ENCODE measurements around the gene C1orf53. TPM values are rescaled to one million over a fixed set of nuclear protein-coding genes. Genes with fewer than 3 reads are reported as not detected.
"Not testable (repeated sequence)": the region's sequence is repeated elsewhere in the genome, so short reads cannot be mapped to it uniquely, and the experiment has no call there.

Gene C1orf53
- total and polyA plus RNA-seq, 2 donors from 2014 or later: 8.4 to 8.9 TPM

DNA sequence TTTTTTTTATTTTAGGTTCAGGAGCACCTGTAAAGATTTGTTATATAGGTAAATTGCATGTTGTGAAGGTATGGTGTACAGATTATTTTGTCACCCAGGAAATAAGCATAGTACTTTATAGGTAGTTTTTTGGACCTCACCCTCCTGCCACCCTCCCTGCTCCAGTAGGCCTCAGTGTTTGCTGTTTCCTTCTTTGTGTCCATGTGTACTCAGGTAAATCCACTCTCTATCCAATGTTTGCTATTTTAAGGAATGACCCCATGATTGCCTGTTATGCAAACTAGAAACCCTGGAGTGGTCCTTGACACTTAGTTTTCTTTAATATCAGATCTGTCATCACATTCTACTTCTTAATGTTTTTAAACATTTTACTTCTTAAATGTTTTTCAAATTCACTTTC, 48.7 kb downstream of the C1orf53 start:
- Histone ChIP-seq H3K4me3 (ENCODE audit: low read length in 3 of 3) (no peak overlapping the region), H3K36me3 (ENCODE audit: control insufficient read depth in 2 of 3, insufficient read depth in 3 of 3, low read length in 3 of 3) (no peaks in the 10 kb centered on the region), H3K27me3 (ENCODE audit: control insufficient read depth, insufficient read depth, low read length) (no peaks in the 10 kb centered on the region), H3K27ac (ENCODE audit: low read depth in 2 of 2, low read length in 2 of 2) (no peak overlapping the region), H3K9ac (ENCODE audit: low read length in 3 of 3) (no peak overlapping the region), H3K4me1 (ENCODE audit: control insufficient read depth in 2 of 3, insufficient read depth in 2 of 3, low read depth in 1 of 3, low read length in 3 of 3) (peaks cover 0 to 5% (median 0%) of the 10 kb centered on the region in 3 donors), H3K9me3 (ENCODE audit: control insufficient read depth in 2 of 3, insufficient read depth in 1 of 3, low read length in 3 of 3) (no peaks in the 10 kb centered on the region)
- intact Hi-C loops (cut with DNase I): no loop called here
- no peak for TF ChIP-seq CTCF (IDR thresholded peaks at IDR 0.05; ENCODE audit: borderline replicate concordance, extremely low read depth, insufficient read depth)
- no peak for DNase-seq
- FAIRE-seq: no peak

GRCh38 chr1:197951617-197952175, 49.3 kb downstream of the C1orf53 start:
- no peaks in the 10 kb centered on the region for H3K36me3 ChIP-seq (ENCODE audit: control insufficient read depth in 2 of 3, insufficient read depth in 3 of 3, low read length in 3 of 3)
- DNase-seq: no peak

DNA sequence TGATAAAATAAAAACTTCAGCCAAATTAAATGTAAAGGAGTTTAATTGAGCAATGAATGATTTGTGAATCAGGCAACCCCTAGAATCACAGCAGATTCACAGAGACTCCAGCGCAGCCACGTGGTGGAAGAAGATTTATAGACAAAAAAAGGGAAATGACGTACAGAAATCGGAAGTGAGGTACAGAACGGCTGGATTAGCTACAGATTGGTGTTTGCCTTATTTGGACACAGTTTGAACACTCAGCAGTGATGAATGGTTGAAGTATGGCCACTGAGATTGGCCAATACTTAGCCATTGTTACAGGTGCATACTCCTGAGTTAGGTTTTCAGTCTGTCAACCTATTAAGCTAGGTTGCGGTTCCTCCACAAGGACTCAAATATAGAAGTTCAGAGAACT, 51.0 kb downstream of the C1orf53 start:
- H3K4me1 ChIP-seq (ENCODE audit: control insufficient read depth in 2 of 3, insufficient read depth in 2 of 3, low read depth in 1 of 3, low read length in 3 of 3); H3K9me3 ChIP-seq (ENCODE audit: control insufficient read depth in 2 of 3, insufficient read depth in 1 of 3, low read length in 3 of 3); H3K9ac ChIP-seq (ENCODE audit: low read length in 3 of 3); H3K27me3 ChIP-seq (ENCODE audit: control insufficient read depth, insufficient read depth, low read length); DNase-seq; intact Hi-C loops (cut with DNase I); H3K27ac ChIP-seq (ENCODE audit: low read depth in 2 of 2, low read length in 2 of 2); FAIRE-seq; H3K4me3 ChIP-seq (ENCODE audit: low read length in 3 of 3); H3K36me3 ChIP-seq (ENCODE audit: control insufficient read depth in 2 of 3, insufficient read depth in 3 of 3, low read length in 3 of 3): not testable (repeated sequence)

More at GRCh38 chr1:197951617-197952175, 49.3 kb downstream of the C1orf53 start:
- Histone ChIP-seq H3K9me3 (ENCODE audit: control insufficient read depth in 2 of 3, insufficient read depth in 1 of 3, low read length in 3 of 3) (no peaks in the 10 kb centered on the region), H3K4me3 (ENCODE audit: low read length in 3 of 3) (no peak overlapping the region), H3K9ac (ENCODE audit: low read length in 3 of 3) (no peak overlapping the region), H3K27me3 (ENCODE audit: control insufficient read depth, insufficient read depth, low read length) (no peaks in the 10 kb centered on the region), H3K4me1 (ENCODE audit: control insufficient read depth in 2 of 3, insufficient read depth in 2 of 3, low read depth in 1 of 3, low read length in 3 of 3) (peaks cover 0 to 5% (median 0%) of the 10 kb centered on the region in 3 donors), H3K27ac (ENCODE audit: low read depth in 2 of 2, low read length in 2 of 2) (no peak overlapping the region)
- FAIRE-seq: no peak
- TF ChIP-seq CTCF (IDR thresholded peaks at IDR 0.05; ENCODE audit: borderline replicate concordance, extremely low read depth, insufficient read depth): no peak
- intact Hi-C loops (cut with DNase I): no loop called here

- no peak for TF ChIP-seq CTCF (IDR thresholded peaks at IDR 0.05; ENCODE audit: borderline replicate concordance, extremely low read depth, insufficient read depth)
- H3K9me3 ChIP-seq (ENCODE audit: control insufficient read depth in 2 of 3, insufficient read depth in 1 of 3, low read length in 3 of 3): no peaks in the 10 kb centered on the region
- H3K4me3 ChIP-seq (ENCODE audit: low read length in 3 of 3): no peak overlapping the region
- no peak overlapping the region for H3K9ac ChIP-seq (ENCODE audit: low read length in 3 of 3)
- DNase-seq: no peak
- FAIRE-seq: no peak
- H3K4me1 ChIP-seq (ENCODE audit: control insufficient read depth in 2 of 3, insufficient read depth in 2 of 3, low read depth in 1 of 3, low read length in 3 of 3): peaks cover 0 to 5% (median 0%) of the 10 kb centered on the region in 3 donors
- intact Hi-C loops (cut with DNase I): no loop called here
- H3K36me3 ChIP-seq (ENCODE audit: control insufficient read depth in 2 of 3, insufficient read depth in 3 of 3, low read length in 3 of 3): no peaks in the 10 kb centered on the region
- no peaks in the 10 kb centered on the region for H3K27me3 ChIP-seq (ENCODE audit: control insufficient read depth, insufficient read depth, low read length)
- H3K27ac ChIP-seq (ENCODE audit: low read depth in 2 of 2, low read length in 2 of 2): no peak overlapping the region
Measured at GRCh38 chr1:197954718-197955418, 52.4 kb downstream of the C1orf53 start.

Measured in kidney (tissue), 14 donors.